Cardiac muscle cell (in vitro differentiated cells and primary cell): Measurements from ENCODE around the gene UHRF1. TPM values are rescaled to one million over a fixed set of nuclear protein-coding genes. Genes with fewer than 3 reads are reported as not detected.
A peak's percentile ranks its signal among the peaks of the same experiment; 100 is the strongest.
"Not testable (repeated sequence)": the region's sequence is repeated elsewhere in the genome, so short reads cannot be mapped to it uniquely, and the experiment has no call there.

Experiments used
- DNase-seq, 2 donors: peaks; one replicate each; pipeline versions ENCODE4 v3.0.0 to v3.0.0-alpha.2; 2010 to 2017; ENCODE audit warnings: low read depth in 1 of 2, low spot score in 1 of 2
- H3K27ac ChIP-seq: fragments of 200-600 bp; sonication (generic); 2 replicates; pipeline ENCODE4 v1.5.1; 2016
- H3K27me3 ChIP-seq: fragments of 200-600 bp; sonication (generic); 2 replicates; pipeline ENCODE4 v1.6.0; 2016; ENCODE audit warnings: control low read depth
- H3K36me3 ChIP-seq: fragments of 200-600 bp; sonication (generic); 2 replicates; pipeline ENCODE4 v1.5.1; 2016; ENCODE audit warnings: control low read depth
- H3K4me1 ChIP-seq: fragments of 200-600 bp; sonication (generic); 2 replicates; pipeline ENCODE4 v1.8.1; 2017; ENCODE audit warnings: low read depth, mild to moderate bottlenecking, mixed run types
- H3K4me3 ChIP-seq: fragments of 200-600 bp; sonication (generic); 2 replicates; pipeline ENCODE4 v1.5.1; 2016; ENCODE audit warnings: mild to moderate bottlenecking
- H3K9me3 ChIP-seq: fragments of 200-600 bp; sonication (generic); 2 replicates; pipeline ENCODE4 v1.5.1; 2017; ENCODE audit warnings: low read depth, mild to moderate bottlenecking, control low read depth
- polyA plus RNA-seq: library from polyadenylated mRNA; unstranded; fragments of >200 nt; fragmentation: Nextera tagmentation; extraction: Ambion mirVana; gene quantifications from 2 replicates; pipeline ENCODE4 v1.2.1, GENCODE V29; 2016
- total RNA-seq: library from RNA; depleted of rRNA; stranded (reverse); fragments of >200 nt; gene quantifications from 2 replicates; pipeline ENCODE4 v1.2.3, GENCODE V29; 2016
- TF ChIP-seq, protein P1 (sequence below): IDR thresholded peaks from 2 replicates; pipeline ENCODE4 v1.5.1; 2012; ENCODE audit warnings: low read depth, mild to moderate bottlenecking, low read length

UHRF1 gene
- total and polyA plus RNA-seq, 2 experiments from 2014 or later, result 10.9 to 17.5 TPM

- Histone ChIP-seq H3K9me3 (no peaks in the 10 kb centered on the region), H3K4me1 (no peaks in the 10 kb centered on the region), H3K36me3 (no peaks in the 10 kb centered on the region), H3K27me3 (no peaks in the 10 kb centered on the region), H3K4me3 (no peak overlapping the region), H3K27ac (no peak overlapping the region)
- TF ChIP-seq, protein P1, sequence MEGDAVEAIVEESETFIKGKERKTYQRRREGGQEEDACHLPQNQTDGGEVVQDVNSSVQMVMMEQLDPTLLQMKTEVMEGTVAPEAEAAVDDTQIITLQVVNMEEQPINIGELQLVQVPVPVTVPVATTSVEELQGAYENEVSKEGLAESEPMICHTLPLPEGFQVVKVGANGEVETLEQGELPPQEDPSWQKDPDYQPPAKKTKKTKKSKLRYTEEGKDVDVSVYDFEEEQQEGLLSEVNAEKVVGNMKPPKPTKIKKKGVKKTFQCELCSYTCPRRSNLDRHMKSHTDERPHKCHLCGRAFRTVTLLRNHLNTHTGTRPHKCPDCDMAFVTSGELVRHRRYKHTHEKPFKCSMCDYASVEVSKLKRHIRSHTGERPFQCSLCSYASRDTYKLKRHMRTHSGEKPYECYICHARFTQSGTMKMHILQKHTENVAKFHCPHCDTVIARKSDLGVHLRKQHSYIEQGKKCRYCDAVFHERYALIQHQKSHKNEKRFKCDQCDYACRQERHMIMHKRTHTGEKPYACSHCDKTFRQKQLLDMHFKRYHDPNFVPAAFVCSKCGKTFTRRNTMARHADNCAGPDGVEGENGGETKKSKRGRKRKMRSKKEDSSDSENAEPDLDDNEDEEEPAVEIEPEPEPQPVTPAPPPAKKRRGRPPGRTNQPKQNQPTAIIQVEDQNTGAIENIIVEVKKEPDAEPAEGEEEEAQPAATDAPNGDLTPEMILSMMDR, result no peak
- DNase-seq, result peak in 1 of 2 donors; percentile 32
These were observed 24.2 kb downstream of the UHRF1 start for GRCh38 chr19:4933528-4933927.

DNA sequence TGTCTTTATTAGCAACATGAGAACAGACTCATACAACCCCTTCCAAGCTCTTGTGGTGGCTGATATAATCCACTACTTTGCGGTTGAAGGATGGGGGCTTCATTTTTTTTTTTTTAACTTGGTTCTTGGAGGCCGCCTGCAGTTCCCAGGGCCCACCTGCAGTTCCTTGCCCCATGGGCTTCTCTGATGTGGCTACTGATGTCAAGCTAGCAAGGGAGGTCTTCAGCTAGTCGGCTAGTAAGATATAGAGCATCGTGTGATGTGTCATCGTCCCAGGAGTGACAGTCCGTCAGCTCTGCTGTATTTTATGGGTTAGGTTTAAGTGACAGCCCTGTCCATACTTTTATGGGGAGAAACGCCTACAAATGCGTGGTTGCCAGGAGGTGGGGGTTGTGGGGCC is 26.1 kb downstream of the UHRF1 start:
- TF ChIP-seq, protein P1, result no peak
- Histone ChIP-seq H3K36me3 (no peaks in the 10 kb centered on the region), H3K27ac (no peak overlapping the region), H3K27me3 (no peaks in the 10 kb centered on the region), H3K4me1 (no peaks in the 10 kb centered on the region), H3K4me3 (no peak overlapping the region), H3K9me3 (no peaks in the 10 kb centered on the region)
- no peak for DNase-seq

DNA sequence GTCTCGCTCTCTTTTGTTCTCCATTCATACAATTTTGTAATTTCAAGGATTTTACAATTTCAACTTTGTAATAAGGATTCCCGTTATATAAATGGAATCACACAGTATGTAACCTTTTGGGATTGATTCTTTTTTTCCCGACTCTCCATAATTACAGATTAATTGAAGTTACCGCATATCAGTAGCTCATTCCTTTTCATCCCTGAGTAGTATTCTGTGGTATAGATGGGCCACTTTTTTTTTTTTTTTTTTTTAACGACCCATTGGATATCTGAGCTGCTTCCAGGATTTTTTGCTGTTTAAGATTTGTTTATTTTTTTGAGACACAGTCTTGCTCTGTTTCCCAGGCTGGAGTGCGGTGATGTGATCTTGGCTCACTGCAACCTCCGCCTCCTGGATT is 27.8 kb downstream of the UHRF1 start:
- TF ChIP-seq, protein P1, result no peak
- Histone ChIP-seq H3K27me3 (no peaks in the 10 kb centered on the region), H3K36me3 (no peaks in the 10 kb centered on the region), H3K27ac (no peak overlapping the region), H3K9me3 (no peaks in the 10 kb centered on the region), H3K4me1 (no peaks in the 10 kb centered on the region), H3K4me3 (no peak overlapping the region)
- DNase-seq, result no peak

GRCh38 chr19:4938461-4938860 is 29.2 kb downstream of the UHRF1 start:
- not testable (repeated sequence) for H3K36me3 ChIP-seq, H3K4me3 ChIP-seq, H3K9me3 ChIP-seq, DNase-seq, H3K27me3 ChIP-seq, H3K27ac ChIP-seq, H3K4me1 ChIP-seq

GRCh38 chr19:4939466-4939865 is 30.2 kb downstream of the UHRF1 start:
- H3K36me3 ChIP-seq, result no peaks in the 10 kb centered on the region
- no peak for DNase-seq
- H3K9me3 ChIP-seq, result no peaks in the 10 kb centered on the region
- TF ChIP-seq, protein P1, result no peak
- no peak overlapping the region for H3K4me3 ChIP-seq
- H3K27me3 ChIP-seq, result no peaks in the 10 kb centered on the region
- H3K4me1 ChIP-seq, result no peaks in the 10 kb centered on the region
- no peak overlapping the region for H3K27ac ChIP-seq

DNA sequence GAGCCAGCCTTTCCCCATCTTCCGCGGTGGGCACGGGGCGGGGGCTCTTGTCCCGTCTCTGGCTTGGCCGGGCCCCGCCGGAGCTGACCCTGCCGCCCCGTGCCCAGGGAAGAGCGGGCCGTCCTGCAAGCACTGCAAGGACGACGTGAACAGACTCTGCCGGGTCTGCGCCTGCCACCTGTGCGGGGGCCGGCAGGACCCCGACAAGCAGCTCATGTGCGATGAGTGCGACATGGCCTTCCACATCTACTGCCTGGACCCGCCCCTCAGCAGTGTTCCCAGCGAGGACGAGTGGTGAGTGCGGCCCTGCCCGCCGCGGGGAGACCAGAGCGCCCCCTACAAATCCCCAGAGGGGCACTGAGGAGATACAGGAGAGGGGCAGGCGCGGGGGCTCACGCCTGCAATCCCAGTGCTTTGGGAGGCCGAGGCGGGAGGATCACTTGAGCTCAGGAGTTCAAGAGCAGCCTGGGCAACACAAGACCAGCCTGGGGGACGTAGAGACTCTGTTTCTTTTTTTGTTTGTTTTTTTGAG is 32.4 kb downstream of the UHRF1 start:
- not testable (repeated sequence) for H3K4me3 ChIP-seq, H3K27ac ChIP-seq, H3K27me3 ChIP-seq, H3K36me3 ChIP-seq, H3K9me3 ChIP-seq, H3K4me1 ChIP-seq, DNase-seq

GRCh38 chr19:4950650-4951049 is 41.3 kb downstream of the UHRF1 start:
- not testable (repeated sequence) for H3K4me3 ChIP-seq, H3K9me3 ChIP-seq, H3K4me1 ChIP-seq, H3K27me3 ChIP-seq, H3K36me3 ChIP-seq, DNase-seq
- H3K27ac ChIP-seq, result peak overlapping the region; percentile 84
